K562 (cell line): ENCODE results near the gene PLXNA3. TPM values are rescaled to one million over a fixed set of nuclear protein-coding genes. Genes with fewer than 3 reads are reported as not detected.

Experiments used
- C11orf30 ChIP-seq: fragments of 450-650 bp; IDR thresholded peaks from 2 replicates; pipeline ENCODE4 v1.6.1; 2016; ENCODE audit warnings: low read depth, mild to moderate bottlenecking
- EP300 ChIP-seq: IDR thresholded peaks from 2 replicates; pipeline ENCODE4 v1.6.1; 2012; ENCODE audit warnings: low read length, improper control_type of control experiment
- FOXA3 ChIP-seq, 2 experiments: fragments of 450-650 bp in 1 of 2; sonication (generic) in 1 of 2; formaldehyde crosslinking; IDR thresholded peaks in 1 of 2; conservative IDR thresholded peaks in 1 of 2; 2 replicates each; pipeline versions ENCODE4 v1.4.0 to v1.8.0; 2020 to 2022; ENCODE audit warnings: mild to moderate bottlenecking in 2 of 2, missing genetic modification reagents in 1 of 2
- HNRNPLL ChIP-seq: fragments of 200-400 bp; formaldehyde crosslinking; IDR thresholded peaks from 2 replicates; pipeline ENCODE4 v1.6.1; 2017; ENCODE audit warnings: low read length, low read depth, mild to moderate bottlenecking; ENCODE audit not compliant: poor library complexity, severe bottlenecking
- IRF9 ChIP-seq: fragments of 450-650 bp; IDR thresholded peaks from 2 replicates; pipeline ENCODE4 v1.6.1; 2016; ENCODE audit warnings: missing biosample characterization, missing genetic modification characterization
- KLF13 ChIP-seq: fragments of 450-650 bp; IDR thresholded peaks from 2 replicates; pipeline ENCODE4 v1.6.1; 2016; ENCODE audit warnings: missing genetic modification characterization, low read depth, mild to moderate bottlenecking, missing compliant biosample characterization, moderate library complexity, borderline replicate concordance
- MAZ ChIP-seq, 2 experiments: fragments of 450-650 bp in 1 of 2; sonication (generic) in 1 of 2; formaldehyde crosslinking; IDR thresholded peaks in 1 of 2; conservative IDR thresholded peaks in 1 of 2; 2 replicates each; pipeline versions ENCODE4 v1.4.0 to v1.5.0; 2020; ENCODE audit warnings: mild to moderate bottlenecking in 1 of 2, missing genetic modification reagents in 1 of 2
- MCM2 ChIP-seq: fragments of 450-650 bp; IDR thresholded peaks from 2 replicates; pipeline ENCODE4 v1.6.1; 2017; ENCODE audit warnings: low read depth, mild to moderate bottlenecking
- MIER1 ChIP-seq: fragments of 450-650 bp; IDR thresholded peaks from 2 replicates; pipeline ENCODE4 v1.6.1; 2016; ENCODE audit warnings: antibody characterized with exemption, mild to moderate bottlenecking, low read depth
- MITF ChIP-seq: IDR thresholded peaks from 2 replicates; pipeline ENCODE4 v1.6.1; 2014; ENCODE audit warnings: antibody characterized with exemption
- NRF1 ChIP-seq, 2 experiments: fragments of 450-650 bp; IDR thresholded peaks in 1 of 2; conservative IDR thresholded peaks in 1 of 2; 2 replicates each; pipeline ENCODE4 v1.6.1; 2014; ENCODE audit warnings: mild to moderate bottlenecking in 2 of 2
- PML ChIP-seq: IDR thresholded peaks from 2 replicates; pipeline ENCODE4 v1.6.1; 2012; ENCODE audit warnings: low read length, inconsistent platforms
- RREB1 ChIP-seq: fragments of 250-450 bp; sonication (Bioruptor Pico); IDR thresholded peaks from 2 replicates; pipeline ENCODE4 v1.4.0; 2020
- SAP30 ChIP-seq: fragments of 200-600 bp; sonication (generic); IDR thresholded peaks from 2 replicates; pipeline ENCODE4 v1.6.1; 2012; ENCODE audit warnings: borderline replicate concordance, low read depth, mild to moderate bottlenecking, moderate library complexity, low read length, control low read depth, inconsistent platforms; ENCODE audit not compliant: insufficient read depth, poor library complexity, severe bottlenecking
- SMC3 ChIP-seq: conservative IDR thresholded peaks from 2 replicates; pipeline ENCODE4 v1.6.1; 2011; ENCODE audit warnings: low read depth, low read length, improper control_type of control experiment; ENCODE audit not compliant: insufficient read depth
- TBP ChIP-seq: optimal IDR thresholded peaks from 2 replicates; pipeline ENCODE3; 2011; ENCODE audit warnings: low read depth, low read length, improper control_type of control experiment
- TCF3 ChIP-seq: sonication (generic); formaldehyde crosslinking; IDR thresholded peaks from 2 replicates; pipeline ENCODE4 v1.4.0; 2020; ENCODE audit warnings: mild to moderate bottlenecking, missing genetic modification reagents
- ZBTB1 ChIP-seq: sonication (generic); formaldehyde crosslinking; IDR thresholded peaks from 2 replicates; pipeline ENCODE4 v1.8.1; 2023; ENCODE audit warnings: missing genetic modification reagents, low read depth, mild to moderate bottlenecking, borderline replicate concordance
- polyA plus RNA-seq, 8 experiments: library from polyadenylated mRNA; depleted of rRNA in 4 of 8; stranded (reverse) in 5 of 8; unstranded in 3 of 8; fragments of >200 nt; fragmentation: Nextera tagmentation in 2 of 8; fragmentation: Illumina TruSeq in 1 of 8; extraction: Ambion mirVana in 2 of 8; extraction: Trizol in 1 of 8; gene quantifications; 2 replicates each; pipeline versions ENCODE4 v1.2.1 to v1.2.3, GENCODE V29; 2011 to 2014; ENCODE audit warnings: inconsistent platforms in 1 of 8, missing spikeins in 1 of 8
- total RNA-seq, 7 experiments: library from RNA; depleted of rRNA in 6 of 7; stranded (reverse); fragments of >200 nt in 6 of 7; fragmentation: Illumina TruSeq in 2 of 7; extraction: Trizol in 2 of 7; gene quantifications; 2 replicates each; pipeline versions ENCODE4 v1.2.1 to v1.2.3, GENCODE V29; 2011 to 2021; ENCODE audit warnings: low replicate concordance in 1 of 7

PLXNA3 gene
- total and polyA plus RNA-seq, 9 of the 15 experiments (the other 6 are each of a cell fraction or from before 2014, with no cell fraction given), result 0.32 to 47.8 (median 7.5) TPM

- peak; percentile 88; the same call in 1 of the 2 replicates for TF ChIP-seq RREB1
- TF ChIP-seq MITF, result no peak
- TF ChIP-seq ZBTB1 (CRISPR knock-in tag), result peak; percentile 99
- no peak for TF ChIP-seq IRF9 (tag)
- peak in 1 of 2 experiments; percentile 58; a peak in 1 of 4 replicates for TF ChIP-seq MAZ (CRISPR knock-in tag; conservative IDR thresholded peaks at IDR 0.05 in 1 of 2, IDR thresholded peaks at IDR 0.05 in 1 of 2)
- peak; percentile 52 for TF ChIP-seq TBP
- no peak for TF ChIP-seq MIER1
- TF ChIP-seq SMC3, result no peak
- no peak for TF ChIP-seq FOXA3 (CRISPR knock-in tag; conservative IDR thresholded peaks at IDR 0.05 in 1 of 2, IDR thresholded peaks at IDR 0.05 in 1 of 2)
- no peak for TF ChIP-seq HNRNPLL
- TF ChIP-seq EP300, result no peak
- no peak for TF ChIP-seq TCF3 (CRISPR knock-in tag)
- no peak for TF ChIP-seq NRF1 (conservative IDR thresholded peaks at IDR 0.05 in 1 of 2, IDR thresholded peaks at IDR 0.05 in 1 of 2)
- TF ChIP-seq C11orf30, result no peak
- 0 out of 2 replicates have a peak, but pooled peaks have one; percentile 30 for TF ChIP-seq KLF13 (tag)
- TF ChIP-seq PML, result no peak
- no peak for TF ChIP-seq SAP30
- no peak for TF ChIP-seq MCM2
Observed at GRCh38 chrX:154436983-154437752, 20.9 kb upstream of the PLXNA3 start, which contains the start of gene GDI1 (continued).
